ENCODE data around the gene CLASP2.

The CLASP2 gene

GRCh38 chr3:33592999-33593398 lies 125.1 kb downstream of the CLASP2 start:
- no peak overlapping the region for H3K4me3 ChIP-seq (ENCODE audit: control insufficient read depth, low read depth, low read length)
- no peak for TF ChIP-seq CTCF (conservative IDR thresholded peaks at IDR 0.05; ENCODE audit: control insufficient read depth, insufficient read depth, low read depth, low read length)
- DNase-seq (ENCODE audit: low read depth) = no peak

- TF ChIP-seq CTCF (conservative IDR thresholded peaks at IDR 0.05; ENCODE audit: control insufficient read depth, insufficient read depth, low read depth, low read length) = no peak
- DNase-seq (ENCODE audit: low read depth) = no peak
These were observed 127.5 kb downstream of the CLASP2 start for GRCh38 chr3:33590541-33590940.

GRCh38 chr3:33586402-33586801 lies 131.7 kb downstream of the CLASP2 start:
- TF ChIP-seq CTCF (conservative IDR thresholded peaks at IDR 0.05; ENCODE audit: control insufficient read depth, insufficient read depth, low read depth, low read length) = no peak
- no peak for DNase-seq (ENCODE audit: low read depth)
- no peak overlapping the region for H3K4me3 ChIP-seq (ENCODE audit: control insufficient read depth, low read depth, low read length)

More at GRCh38 chr3:33590541-33590940, 127.5 kb downstream of the CLASP2 start:
- H3K4me3 ChIP-seq (ENCODE audit: control insufficient read depth, low read depth, low read length) = no peak overlapping the region

- H3K4me3 ChIP-seq (ENCODE audit: control insufficient read depth, low read depth, low read length) = no peak overlapping the region
- no peak for TF ChIP-seq CTCF (conservative IDR thresholded peaks at IDR 0.05; ENCODE audit: control insufficient read depth, insufficient read depth, low read depth, low read length)
- no peak for DNase-seq (ENCODE audit: low read depth)
These were observed 135.8 kb downstream of the CLASP2 start for GRCh38 chr3:33582234-33582633.

- no peak overlapping the region for H3K4me3 ChIP-seq (ENCODE audit: control insufficient read depth, low read depth, low read length)
- TF ChIP-seq CTCF (conservative IDR thresholded peaks at IDR 0.05; ENCODE audit: control insufficient read depth, insufficient read depth, low read depth, low read length) = no peak
These were observed 136.4 kb downstream of the CLASP2 start for GRCh38 chr3:33581666-33582065.

GRCh38 chr3:33579840-33580239 lies 138.2 kb downstream of the CLASP2 start:
- DNase-seq (ENCODE audit: low read depth) = no peak
- no peak overlapping the region for H3K4me3 ChIP-seq (ENCODE audit: control insufficient read depth, low read depth, low read length)
- TF ChIP-seq CTCF (conservative IDR thresholded peaks at IDR 0.05; ENCODE audit: control insufficient read depth, insufficient read depth, low read depth, low read length) = no peak

More at GRCh38 chr3:33581666-33582065, 136.4 kb downstream of the CLASP2 start:
- no peak for DNase-seq (ENCODE audit: low read depth)

- TF ChIP-seq CTCF (conservative IDR thresholded peaks at IDR 0.05; ENCODE audit: control insufficient read depth, insufficient read depth, low read depth, low read length) = no peak
- no peak for DNase-seq (ENCODE audit: low read depth)
- no peak overlapping the region for H3K4me3 ChIP-seq (ENCODE audit: control insufficient read depth, low read depth, low read length)
These were observed 138.9 kb downstream of the CLASP2 start for GRCh38 chr3:33579178-33579510.
